DLD1 (cell line): Measurements from ENCODE around the gene SEMA3F.

ENCODE experiments used
- in situ Hi-C: cut with HindIII; loops from 2 replicates; pipeline ENCODE4 v1.10.0; 2017; ENCODE audit warnings: low sequenced_read_pairs

SEMA3F gene

GRCh38 chr3:50154476-50154839 lies 666 bp upstream of the SEMA3F start:
- in situ Hi-C loops = no loop called here

GRCh38 chr3:50155491-50155878 lies 361 bp downstream of the SEMA3F start:
- in situ Hi-C loops = no loop called here

- in situ Hi-C loops = no loop called here
These were observed 767 bp downstream of the SEMA3F start for GRCh38 chr3:50155891-50156290.

GRCh38 chr3:50156549-50157493 lies 1.7 kb downstream of the SEMA3F start:
- in situ Hi-C loops = no loop called here

- in situ Hi-C loops = no loop called here
These were observed 2.9 kb downstream of the SEMA3F start for GRCh38 chr3:50157827-50158529.

- in situ Hi-C loops = no loop called here
These were observed 3.5 kb downstream of the SEMA3F start for GRCh38 chr3:50158530-50159146.

GRCh38 chr3:50160561-50160983 lies 5.4 kb downstream of the SEMA3F start:
- in situ Hi-C loops = no loop called here

- in situ Hi-C loops = no loop called here
These were observed 6.2 kb downstream of the SEMA3F start for GRCh38 chr3:50161320-50161719.

GRCh38 chr3:50162034-50162883 lies 7.1 kb downstream of the SEMA3F start:
- in situ Hi-C loops = no loop called here

- in situ Hi-C loops = no loop called here
These were observed 8.7 kb downstream of the SEMA3F start for GRCh38 chr3:50163572-50164455.

- in situ Hi-C loops = no loop called here
These were observed 9.4 kb downstream of the SEMA3F start for GRCh38 chr3:50164481-50164880.

GRCh38 chr3:50164984-50165909 lies 10.1 kb downstream of the SEMA3F start:
- in situ Hi-C loops = no loop called here

- in situ Hi-C loops = no loop called here
These were observed 10.9 kb downstream of the SEMA3F start for GRCh38 chr3:50165910-50166538.

- in situ Hi-C loops = no loop called here
These were observed 11.5 kb downstream of the SEMA3F start for GRCh38 chr3:50166620-50167019.

- in situ Hi-C loops = no loop called here
These were observed 12.1 kb downstream of the SEMA3F start for GRCh38 chr3:50167069-50167840.

GRCh38 chr3:50167841-50168209 lies 12.7 kb downstream of the SEMA3F start:
- in situ Hi-C loops = no loop called here

- in situ Hi-C loops = no loop called here
These were observed 13.3 kb downstream of the SEMA3F start for GRCh38 chr3:50168388-50168787.

- in situ Hi-C loops = no loop called here
These were observed 13.7 kb downstream of the SEMA3F start for GRCh38 chr3:50168791-50169190.
